H9 (cell line): Measurements from ENCODE around the gene TH. TPM values are rescaled to one million over a fixed set of nuclear protein-coding genes. Genes with fewer than 3 reads are reported as not detected.

Experiments
- DNase-seq: peaks from one replicate; pipeline ENCODE4 v3.0.0-alpha.2; 2017
- H2AFZ ChIP-seq: one replicate; pipeline ENCODE4 v1.6.1; 2013; ENCODE audit warnings: mild to moderate bottlenecking, low read length, control low read depth, moderate library complexity
- H2AK5ac ChIP-seq: 2 replicates; pipeline ENCODE4 v1.6.1; 2013; ENCODE audit warnings: low read length, control low read depth, mixed read lengths; ENCODE audit not compliant: insufficient read length
- H2BK120ac ChIP-seq: one replicate; pipeline ENCODE4 v1.6.1; 2013; ENCODE audit warnings: low read depth, mild to moderate bottlenecking, low read length, control low read depth, inconsistent platforms; ENCODE audit not compliant: poor library complexity, severe bottlenecking
- H2BK12ac ChIP-seq: 2 replicates; pipeline ENCODE4 v1.6.1; 2013; ENCODE audit warnings: low read length, control low read depth, mixed read lengths, low read depth; ENCODE audit not compliant: insufficient read length
- H2BK15ac ChIP-seq: 2 replicates; pipeline ENCODE4 v1.6.1; 2013; ENCODE audit warnings: low read depth, low read length, control low read depth
- H2BK20ac ChIP-seq: one replicate; pipeline ENCODE4 v1.6.1; 2013; ENCODE audit warnings: low read depth, mild to moderate bottlenecking, low read length, control low read depth, inconsistent platforms; ENCODE audit not compliant: poor library complexity, severe bottlenecking
- H2BK5ac ChIP-seq: 2 replicates; pipeline ENCODE4 v1.6.1; 2013; ENCODE audit warnings: low read length, control low read depth, mixed read lengths; ENCODE audit not compliant: insufficient read length
- H3K14ac ChIP-seq: 2 replicates; pipeline ENCODE4 v1.6.1; 2013; ENCODE audit warnings: low read length, control low read depth; ENCODE audit not compliant: insufficient read depth
- H3K18ac ChIP-seq: 2 replicates; pipeline ENCODE4 v1.6.1; 2013; ENCODE audit warnings: low read depth, mild to moderate bottlenecking, mixed read lengths, low read length, control low read depth; ENCODE audit not compliant: insufficient read length
- H3K23ac ChIP-seq: 2 replicates; pipeline ENCODE4 v1.6.1; 2013; ENCODE audit warnings: low read length, control low read depth, mixed read lengths, low read depth; ENCODE audit not compliant: insufficient read length
- H3K23me2 ChIP-seq: 2 replicates; pipeline ENCODE4 v1.6.1; 2013; ENCODE audit warnings: low read depth, mild to moderate bottlenecking, mixed read lengths, low read length, control low read depth; ENCODE audit not compliant: insufficient read length, poor library complexity, severe bottlenecking
- H3K27ac ChIP-seq: 2 replicates; pipeline ENCODE4 v1.5.1; 2013; ENCODE audit warnings: low read length, control low read depth, mixed read lengths, low read depth; ENCODE audit not compliant: insufficient read length
- H3K27me3 ChIP-seq: 2 replicates; pipeline ENCODE4 v1.6.1; 2013; ENCODE audit warnings: low read length, control low read depth, inconsistent platforms; ENCODE audit not compliant: insufficient read depth
- H3K4ac ChIP-seq: 2 replicates; pipeline ENCODE4 v1.6.1; 2013; ENCODE audit warnings: low read depth, mild to moderate bottlenecking, control low read depth, inconsistent platforms, low read length, moderate library complexity
- H3K4me1 ChIP-seq: 2 replicates; pipeline ENCODE4 v1.6.1; 2013; ENCODE audit warnings: low read length, control low read depth, inconsistent platforms; ENCODE audit not compliant: insufficient read depth
- H3K4me2 ChIP-seq: 2 replicates; pipeline ENCODE4 v1.6.1; 2013; ENCODE audit warnings: low read length, control low read depth, mixed read lengths; ENCODE audit not compliant: insufficient read length, insufficient read depth
- H3K56ac ChIP-seq: 2 replicates; pipeline ENCODE4 v1.6.1; 2013; ENCODE audit warnings: low read depth, mild to moderate bottlenecking, mixed read lengths, low read length, control low read depth; ENCODE audit not compliant: insufficient read length
- H3K79me1 ChIP-seq: 2 replicates; pipeline ENCODE4 v1.6.1; 2013; ENCODE audit warnings: low read depth, mild to moderate bottlenecking, moderate library complexity, low read length, control low read depth, inconsistent platforms; ENCODE audit not compliant: insufficient read depth, poor library complexity, severe bottlenecking
- H3K79me2 ChIP-seq: 2 replicates; pipeline ENCODE4 v1.6.1; 2013; ENCODE audit warnings: low read length, control low read depth, inconsistent platforms; ENCODE audit not compliant: insufficient read depth
- H3K9ac ChIP-seq: 2 replicates; pipeline ENCODE4 v1.6.1; 2013; ENCODE audit warnings: low read length, control low read depth, mixed read lengths; ENCODE audit not compliant: insufficient read length; ENCODE audit errors: extremely low read depth
- H3K9me3 ChIP-seq: one replicate; pipeline ENCODE4 v1.6.1; 2013; ENCODE audit warnings: low read depth, low read length, inconsistent platforms; ENCODE audit not compliant: control insufficient read depth
- H3T11ph ChIP-seq: one replicate; pipeline ENCODE4 v1.6.1; 2013; ENCODE audit warnings: mild to moderate bottlenecking, low read length, control low read depth, inconsistent platforms
- H4K20me1 ChIP-seq: one replicate; pipeline ENCODE4 v1.6.1; 2013; ENCODE audit not compliant: control insufficient read depth, insufficient read length, insufficient read depth
- H4K5ac ChIP-seq: 2 replicates; pipeline ENCODE4 v1.6.1; 2013; ENCODE audit warnings: low read depth, mild to moderate bottlenecking, mixed read lengths, low read length, control low read depth; ENCODE audit not compliant: insufficient read length
- H4K8ac ChIP-seq: replicated peaks from 2 replicates; pipeline ENCODE4 v1.6.1; 2013; ENCODE audit warnings: low read length, control low read depth, mixed read lengths, low read depth; ENCODE audit not compliant: insufficient read length
- H4K91ac ChIP-seq: 2 replicates; pipeline ENCODE4 v1.6.1; 2013; ENCODE audit warnings: low read depth, mild to moderate bottlenecking, moderate library complexity, mixed read lengths, low read length, control low read depth; ENCODE audit not compliant: insufficient read length
- H3K27ac Mint-ChIP-seq, 3 experiments: 2 replicates in 2 of 3; 3 replicates in 1 of 3; pipeline ENCODE4 v1.8.0; 2020 to 2021; ENCODE audit warnings: mixed read lengths in 3 of 3, mild to moderate bottlenecking in 1 of 3, moderate library complexity in 1 of 3
- H3K27me3 Mint-ChIP-seq: 2 replicates; pipeline ENCODE4 v1.8.0; 2021; ENCODE audit warnings: low read depth, mild to moderate bottlenecking, moderate library complexity, mixed read lengths
- H3K36me3 Mint-ChIP-seq, 3 experiments: 2 replicates in 2 of 3; 3 replicates in 1 of 3; pipeline ENCODE4 v1.8.0; 2020 to 2021; ENCODE audit warnings: low read depth in 3 of 3, mixed read lengths in 3 of 3; ENCODE audit not compliant: insufficient read depth in 1 of 3
- H3K4me1 Mint-ChIP-seq, 2 experiments: 2 replicates each; pipeline ENCODE4 v1.8.0; 2020; ENCODE audit warnings: mixed read lengths in 2 of 2
- H3K4me3 Mint-ChIP-seq, 2 experiments: 2 replicates in 1 of 2; 3 replicates in 1 of 2; pipeline ENCODE4 v1.8.0; 2020 to 2021; ENCODE audit warnings: mild to moderate bottlenecking in 2 of 2, mixed read lengths in 2 of 2, moderate library complexity in 1 of 2
- H3K9me3 Mint-ChIP-seq, 2 experiments: 2 replicates in 1 of 2; 3 replicates in 1 of 2; pipeline ENCODE4 v1.8.0; 2020; ENCODE audit warnings: mild to moderate bottlenecking in 2 of 2, mixed read lengths in 2 of 2, moderate library complexity in 1 of 2
- CTCF ChIP-seq: fragments of 200-600 bp; sonication (generic); conservative IDR thresholded peaks from 3 replicates; pipeline ENCODE4 v1.8.0; 2021; ENCODE audit warnings: antibody characterized with exemption, mild to moderate bottlenecking
- WGBS: extraction: QIAGEN DNeasy Blood & Tissue Kit; methylation state at CpG from one replicate; pipeline ENCODE4 v1.1.7; 2013; ENCODE audit warnings: missing lambda C conversion rate, low lambda C conversion rate, mixed read lengths; ENCODE audit not compliant: insufficient read length; ENCODE audit errors: extremely low coverage; 5-methylcytosine and 5-hydroxymethylcytosine counted together
- total RNA-seq: library from RNA; stranded (reverse); gene quantifications from 2 replicates; pipeline ENCODE4 v1.2.1, GENCODE V29; 2021

The TH gene
- total RNA-seq, 1 experiment from 2014 or later, result not detected

- Histone ChIP-seq H2BK15ac (no peak overlapping the region), H3K4me2 (no peak overlapping the region), H3K23ac (no peak overlapping the region), H3K9ac (no peak overlapping the region), H3T11ph (no peak overlapping the region), H4K8ac (no peak overlapping the region), H4K20me1 (peaks cover 2% of the 10 kb centered on the region), H4K91ac (no peak overlapping the region), H3K14ac (no peak overlapping the region), H3K4me1 (no peaks in the 10 kb centered on the region), H4K5ac (no peak overlapping the region), H3K9me3 (no peaks in the 10 kb centered on the region), H3K23me2 (no peaks in the 10 kb centered on the region), H2AFZ (no peak overlapping the region), H3K56ac (no peak overlapping the region), H3K27me3 (peaks cover 59% of the 10 kb centered on the region), H2BK12ac (no peak overlapping the region), H3K18ac (no peak overlapping the region), H3K79me1 (no peaks in the 10 kb centered on the region), H3K27ac (no peak overlapping the region), H3K79me2 (no peaks in the 10 kb centered on the region), H2BK5ac (no peak overlapping the region), H2BK20ac (no peak overlapping the region), H2AK5ac (no peak overlapping the region), H2BK120ac (no peak overlapping the region), H3K4ac (no peak overlapping the region)
- TF ChIP-seq CTCF, result no peak
- no peak overlapping the region for H3K27ac Mint-ChIP-seq
- DNase-seq, result no peak
- peaks cover 0 to under 1% of the 10 kb centered on the region in 2 experiments; a peak in 2 of 5 replicates for H3K9me3 Mint-ChIP-seq
- H3K27me3 Mint-ChIP-seq, result peaks cover 92% of the 10 kb centered on the region
- H3K36me3 Mint-ChIP-seq, result no peaks in the 10 kb centered on the region; a peak in 1 of 7 replicates
- H3K4me3 Mint-ChIP-seq, result no peak overlapping the region
- no CpG with 5 or more reads among the region's 11 CpGs for WGBS
- peaks cover 23 to 42% of the 10 kb centered on the region in 2 experiments for H3K4me1 Mint-ChIP-seq
Measured at GRCh38 chr11:2147391-2147790, 24.2 kb downstream of the TH start.
